Stimulated activated CD8-positive, alpha-beta memory T cell treated with anti-CD3 and anti-CD28 coated beads, Interleukin-4, amount 100 ng/mL, for 48 hours (primary cell): ENCODE measurements around the gene CLMN.

Experiments
- DNase-seq: peaks from one replicate; pipeline ENCODE4 v3.0.0-alpha.2; 2020

The CLMN gene

DNA sequence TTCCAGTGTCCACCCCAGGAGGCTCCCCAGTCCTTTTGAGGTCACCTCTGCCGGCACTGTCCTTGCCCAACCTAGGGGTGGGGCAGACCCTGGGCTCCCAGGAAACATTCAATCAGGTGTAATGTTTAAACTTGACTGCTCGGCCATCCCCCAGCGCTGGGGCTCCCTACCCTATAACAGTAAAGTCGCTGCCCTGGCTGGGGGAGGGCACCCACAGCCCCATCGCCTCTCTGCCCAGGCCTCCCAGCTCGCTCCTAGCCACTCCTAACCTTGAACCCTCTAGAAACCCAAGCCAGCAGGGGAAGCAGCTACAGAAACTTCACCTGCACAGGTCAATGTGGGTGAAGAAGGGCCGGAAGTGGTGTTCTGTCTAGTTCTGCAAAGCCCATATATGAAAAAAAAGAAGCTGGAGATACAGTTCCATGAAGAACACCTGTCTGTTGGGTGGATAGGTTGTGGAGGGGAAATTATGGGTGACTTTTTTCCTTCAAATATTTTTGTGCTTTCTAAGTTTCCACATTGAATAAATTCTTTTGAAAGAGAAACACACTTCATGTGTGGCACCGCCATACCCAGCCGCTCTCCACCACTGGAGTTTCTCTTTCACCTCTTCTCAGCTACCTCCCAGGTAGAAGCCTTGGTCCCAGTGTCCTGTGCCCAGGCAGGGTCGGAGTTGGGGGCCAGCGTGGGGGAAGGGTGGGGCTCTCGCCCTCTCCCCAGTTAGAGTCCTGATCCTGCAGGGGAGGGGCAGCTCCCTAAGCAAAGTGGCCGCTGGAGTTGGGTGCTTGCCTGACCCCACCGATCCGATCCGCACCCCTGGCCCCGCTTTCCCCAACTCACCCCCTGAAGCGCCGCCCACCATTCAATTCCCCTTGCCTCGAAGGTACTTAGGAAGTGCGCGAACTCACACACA lies 1.1 kb downstream of the CLMN start:
- no peak for DNase-seq

DNA sequence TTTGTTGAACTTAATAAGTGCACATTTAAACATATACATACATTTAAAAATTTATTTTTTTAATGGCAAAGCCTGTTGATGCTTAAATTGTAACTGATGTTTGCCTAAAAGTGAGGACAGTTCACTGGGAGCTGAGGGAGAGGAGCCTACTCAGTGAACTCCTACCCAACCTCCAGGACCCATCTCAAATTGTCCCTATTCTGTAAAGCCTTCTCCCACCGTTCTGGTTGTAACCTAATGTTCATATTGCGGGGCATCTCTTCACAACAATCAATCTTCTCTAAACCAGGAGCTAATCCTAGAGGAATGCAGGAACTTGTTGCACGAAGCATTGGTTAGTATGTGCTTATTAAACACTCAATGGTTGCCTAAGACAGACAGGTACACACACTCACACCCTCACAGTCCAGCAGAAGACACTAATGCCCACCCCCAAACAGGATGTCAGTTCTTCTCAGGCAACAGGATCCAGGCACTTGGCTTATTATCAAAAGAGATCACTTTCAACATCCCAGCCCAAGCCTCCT lies 1.8 kb downstream of the CLMN start:
- DNase-seq, result no peak

DNA sequence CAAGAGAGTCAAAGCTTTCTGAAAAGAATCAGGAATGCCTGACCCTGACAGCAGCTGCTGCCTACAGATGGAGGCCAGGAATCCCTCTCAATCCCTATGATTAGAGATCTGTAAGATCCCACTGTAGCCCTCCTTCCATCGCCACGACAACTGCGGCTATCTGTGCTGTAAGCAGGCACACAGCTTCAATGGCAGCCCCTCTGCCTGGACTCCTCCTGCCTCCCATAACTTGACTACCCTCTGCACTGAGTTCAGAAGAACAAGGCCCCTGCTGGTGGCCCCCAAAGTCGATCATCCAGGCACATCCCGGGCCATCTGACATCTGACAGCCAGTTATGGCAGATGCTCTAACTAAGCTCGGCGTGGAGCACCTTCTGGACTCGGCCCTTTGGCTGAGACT lies 2.9 kb downstream of the CLMN start:
- DNase-seq, result no peak

DNA sequence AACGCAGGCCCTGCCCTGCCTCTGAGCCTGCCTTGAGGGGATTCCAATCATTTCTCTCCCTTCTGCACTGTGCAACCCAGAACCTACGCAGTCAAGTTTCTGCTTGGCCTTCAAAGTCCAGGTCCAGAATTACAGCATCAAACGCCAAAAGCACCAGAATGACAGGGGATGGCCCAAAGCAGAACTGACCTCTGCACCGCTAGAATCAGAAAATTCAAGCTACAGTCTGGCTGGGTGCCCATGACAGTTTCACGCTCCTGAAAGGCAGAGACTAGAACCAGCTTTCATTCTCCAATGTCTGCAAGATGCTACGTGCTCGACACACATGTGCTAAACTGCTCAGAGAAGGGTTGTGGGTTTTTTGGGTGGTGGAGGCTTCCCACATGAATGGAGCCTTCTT lies 4.1 kb downstream of the CLMN start:
- DNase-seq, result no peak

DNA sequence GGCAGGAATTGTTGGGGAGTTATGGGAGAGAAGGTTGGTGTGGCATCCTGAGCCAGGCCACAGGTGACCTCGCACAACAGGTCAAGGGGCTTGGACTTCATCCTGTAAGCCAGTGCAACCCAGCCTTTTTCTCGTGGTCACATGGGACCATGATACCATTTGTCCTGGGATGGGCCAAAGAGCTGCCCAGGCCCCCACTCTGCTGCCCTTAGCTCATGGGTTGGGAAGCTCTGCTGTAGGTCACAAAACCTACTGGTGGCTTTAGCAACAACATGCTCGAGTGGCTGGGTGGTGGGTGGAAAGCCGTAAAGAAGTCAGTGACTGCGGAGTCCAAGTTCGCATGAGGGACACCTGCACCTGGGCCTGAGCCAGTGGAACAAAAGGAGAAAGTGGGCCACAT lies 4.6 kb downstream of the CLMN start:
- no peak for DNase-seq

DNA sequence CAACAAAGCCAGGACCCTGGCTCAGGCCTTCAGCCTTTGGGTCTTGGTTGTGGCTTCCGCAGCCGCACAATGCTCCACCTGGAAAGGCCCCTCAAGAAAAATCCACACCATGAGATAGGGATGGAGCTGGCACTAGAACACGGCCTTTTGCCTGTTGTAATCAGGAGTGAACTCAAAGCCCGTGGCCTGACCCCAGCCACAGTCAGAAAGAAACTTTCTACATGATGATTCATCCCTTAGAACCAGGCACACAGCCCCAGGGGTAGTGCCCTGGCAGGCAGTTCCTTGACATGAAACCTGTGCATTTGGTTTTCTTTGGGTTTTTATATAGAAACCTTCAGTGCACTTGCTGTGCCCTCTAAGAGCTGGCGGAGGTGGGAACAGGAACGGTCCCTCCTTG lies 5.1 kb downstream of the CLMN start:
- peak; percentile 65 for DNase-seq

DNA sequence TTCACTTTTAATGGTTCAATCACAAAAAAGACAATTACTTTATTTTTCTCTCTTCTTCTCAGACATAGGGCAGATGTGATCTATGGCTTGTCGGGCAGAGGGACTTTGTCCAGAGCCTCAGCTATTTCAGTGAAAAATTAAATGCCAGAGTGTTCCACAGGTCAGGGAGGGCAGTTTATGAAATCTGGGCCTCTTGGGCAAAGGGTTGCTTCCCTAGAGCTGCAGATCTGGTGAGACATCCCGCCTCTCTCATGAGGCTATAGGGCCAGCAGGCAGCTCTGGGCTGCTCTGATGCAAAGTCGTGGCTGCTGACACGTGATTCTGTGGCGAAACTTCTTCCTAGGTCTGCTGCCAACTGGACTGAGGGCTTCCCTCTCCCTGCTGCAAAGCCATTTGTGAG lies 6.0 kb downstream of the CLMN start:
- no peak for DNase-seq

DNA sequence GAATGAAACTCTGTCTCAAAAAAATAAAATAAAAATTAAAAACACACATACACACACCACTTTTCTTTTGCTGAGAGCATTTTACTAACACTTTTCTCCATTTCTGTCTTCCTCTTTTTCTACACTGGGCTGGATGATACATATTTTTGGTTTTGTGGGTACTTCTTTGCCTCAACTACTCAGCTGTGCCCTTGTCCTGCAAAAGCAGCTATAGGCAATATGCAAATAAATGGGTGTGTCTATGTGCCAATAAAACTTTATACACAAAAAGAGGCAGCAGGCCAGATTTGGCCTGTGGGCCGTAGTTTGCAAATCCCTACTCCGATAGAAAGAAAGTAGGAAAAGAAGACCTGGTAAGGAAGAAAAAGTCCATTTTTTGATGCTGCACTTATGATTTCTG lies 6.5 kb downstream of the CLMN start:
- no peak for DNase-seq

DNA sequence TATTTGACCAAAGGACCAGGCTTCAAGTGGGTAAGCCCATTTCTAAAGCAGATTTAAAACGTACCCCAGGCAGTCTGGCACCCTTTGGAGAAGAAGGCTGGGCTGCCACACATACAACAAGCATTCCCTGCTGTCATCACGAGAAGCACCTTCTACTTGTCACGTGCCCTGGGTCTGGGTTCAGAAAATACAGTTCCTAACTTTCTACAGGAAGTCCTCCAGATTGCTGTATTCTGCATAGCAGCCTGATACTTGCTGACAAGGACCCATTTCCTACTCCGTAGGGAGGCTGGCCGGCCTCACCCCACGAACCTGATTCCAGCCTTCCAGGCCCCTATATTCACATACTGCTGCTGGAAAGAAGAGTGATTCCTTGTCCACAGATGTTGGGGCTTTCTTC lies 7.4 kb downstream of the CLMN start:
- DNase-seq, result no peak

DNA sequence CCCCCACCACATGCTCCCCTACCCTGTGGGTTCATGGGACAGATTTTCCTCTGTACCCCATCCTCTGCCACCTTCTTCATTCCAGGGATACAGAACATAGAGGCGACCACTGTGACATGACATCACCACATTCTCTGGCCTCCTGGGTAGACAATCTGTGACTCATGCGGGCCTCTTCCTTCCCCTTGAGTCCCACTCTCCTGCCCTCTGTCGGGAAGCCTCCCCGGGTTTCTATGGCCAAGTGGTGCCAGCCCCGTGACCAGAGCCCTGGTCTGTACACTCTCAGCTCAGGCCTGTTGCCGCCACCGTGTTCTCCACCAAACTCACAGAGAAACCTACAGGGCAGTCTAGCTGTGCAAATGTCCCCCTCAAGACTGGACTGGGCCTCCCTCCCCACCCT lies 8.0 kb downstream of the CLMN start:
- no peak for DNase-seq

DNA sequence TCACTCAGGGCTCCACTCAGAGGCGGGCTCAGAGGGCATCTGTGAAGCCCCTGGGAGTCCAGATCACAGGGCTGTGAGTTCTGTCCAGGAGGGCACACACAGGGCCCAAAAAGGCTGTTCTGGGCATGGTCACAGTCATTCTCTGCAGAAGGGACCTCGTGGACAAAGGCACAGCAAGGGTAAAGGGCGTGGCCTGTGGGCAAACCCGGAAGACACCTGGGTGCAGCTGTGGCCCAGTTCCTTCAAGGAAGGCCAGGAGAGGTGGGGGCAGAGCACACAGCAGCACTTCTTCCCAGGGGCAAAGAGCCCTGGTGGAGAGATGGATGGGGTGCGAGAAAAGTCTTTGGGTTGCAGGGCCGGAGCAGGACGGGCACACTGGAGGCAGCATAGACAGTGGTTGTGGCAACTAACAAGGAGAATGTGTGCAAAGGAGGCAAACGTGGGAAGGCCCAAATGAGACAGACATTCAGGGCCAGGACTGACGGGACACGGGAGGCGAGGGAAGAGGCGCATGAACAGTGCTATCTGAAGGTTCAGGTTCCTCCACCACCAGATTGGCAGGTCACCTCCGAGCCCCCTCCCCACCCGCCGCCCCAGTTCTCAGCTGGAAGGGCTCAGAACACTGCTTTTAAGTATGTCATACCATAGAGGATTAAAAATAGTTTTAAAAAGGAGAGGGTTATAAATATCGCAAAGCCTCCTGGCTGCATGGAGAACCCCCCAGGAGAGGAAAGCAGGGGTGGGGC lies 8.9 kb downstream of the CLMN start:
- no peak for DNase-seq

DNA sequence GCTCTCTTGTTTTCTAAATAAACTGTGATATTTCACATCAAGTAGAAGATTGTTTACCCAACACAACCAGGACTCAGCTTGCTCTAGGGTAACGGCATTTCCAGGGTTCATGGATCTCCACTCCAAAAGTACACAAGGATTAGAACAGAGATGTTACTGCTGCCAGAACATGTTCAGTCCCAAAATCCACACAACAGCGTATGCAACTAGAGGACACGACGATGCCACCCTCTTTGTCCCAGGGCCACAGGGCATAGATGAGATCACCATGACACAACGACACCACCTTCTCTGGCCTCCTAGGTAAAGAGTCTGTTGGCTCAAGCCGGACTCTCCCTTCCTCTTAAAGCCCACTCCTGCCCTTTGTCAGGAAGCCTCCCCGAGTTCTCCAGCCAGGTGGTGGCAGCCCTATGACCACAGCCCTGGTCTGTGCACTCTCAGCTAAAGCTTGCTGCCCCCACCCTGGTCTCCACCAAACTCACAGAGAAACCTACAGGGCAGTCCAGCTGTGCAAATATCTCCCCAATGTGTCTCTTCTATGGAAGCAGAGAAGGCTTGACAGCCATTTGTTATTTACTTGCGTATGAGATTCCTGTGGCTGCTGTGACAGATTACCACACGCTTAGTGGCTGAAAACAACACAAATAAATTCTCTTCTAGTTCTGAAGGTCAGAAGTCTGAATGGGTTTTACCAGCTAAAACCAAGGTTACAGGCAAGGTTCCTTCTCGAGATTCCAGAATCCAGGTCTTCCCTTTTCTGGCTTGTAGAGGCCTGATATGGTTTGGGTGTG lies 10.3 kb downstream of the CLMN start:
- no peak for DNase-seq

DNA sequence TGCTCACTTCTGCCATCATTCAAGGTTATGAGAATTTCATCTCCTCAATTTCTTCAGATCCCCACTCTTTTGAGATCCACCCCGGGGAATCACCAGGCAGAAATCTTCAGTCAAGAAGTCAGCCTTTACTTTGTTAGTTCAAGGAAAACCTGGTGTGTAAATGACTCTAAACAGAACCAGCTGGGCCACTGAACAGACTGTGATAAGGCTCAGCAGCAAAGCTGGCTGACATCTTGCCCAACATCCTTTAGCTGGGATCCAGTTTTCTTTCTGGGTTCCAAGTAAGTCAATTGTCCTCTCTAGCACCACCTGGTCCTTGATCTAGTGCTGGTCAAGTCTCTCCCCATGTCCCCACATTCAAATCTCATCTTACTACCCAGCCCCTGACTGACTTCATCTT lies 11.6 kb downstream of the CLMN start:
- no peak for DNase-seq

DNA sequence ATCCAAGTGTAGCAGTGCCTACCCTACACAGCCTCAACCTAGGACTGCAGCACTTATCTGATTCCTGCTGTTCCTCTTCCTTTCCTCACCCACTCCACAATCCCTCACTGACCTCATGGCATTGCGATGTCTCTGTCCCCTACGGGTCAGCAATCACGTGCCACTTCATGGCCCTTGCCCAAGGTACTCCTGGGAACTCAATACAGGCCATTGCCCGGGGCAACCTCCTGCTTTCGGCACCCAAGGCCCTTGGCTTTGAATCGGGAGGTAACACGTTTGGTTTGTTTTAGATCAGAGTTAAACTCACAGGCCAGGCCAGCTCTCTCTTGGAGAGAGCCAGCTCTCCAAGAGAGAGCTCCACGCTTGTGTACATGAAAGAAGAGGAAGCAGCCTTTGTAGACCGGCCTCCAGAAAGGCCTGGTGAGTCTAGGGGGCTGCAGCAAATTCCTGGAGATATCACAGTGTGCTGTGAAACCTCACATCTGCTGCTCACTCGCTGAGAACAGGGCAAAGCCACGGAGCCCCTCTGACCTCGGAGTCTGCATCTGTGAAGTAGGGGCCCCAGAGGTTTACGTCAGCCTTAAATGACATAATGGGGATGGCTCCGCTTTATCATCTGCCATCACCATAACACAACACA lies 12.2 kb downstream of the CLMN start:
- no peak for DNase-seq

DNA sequence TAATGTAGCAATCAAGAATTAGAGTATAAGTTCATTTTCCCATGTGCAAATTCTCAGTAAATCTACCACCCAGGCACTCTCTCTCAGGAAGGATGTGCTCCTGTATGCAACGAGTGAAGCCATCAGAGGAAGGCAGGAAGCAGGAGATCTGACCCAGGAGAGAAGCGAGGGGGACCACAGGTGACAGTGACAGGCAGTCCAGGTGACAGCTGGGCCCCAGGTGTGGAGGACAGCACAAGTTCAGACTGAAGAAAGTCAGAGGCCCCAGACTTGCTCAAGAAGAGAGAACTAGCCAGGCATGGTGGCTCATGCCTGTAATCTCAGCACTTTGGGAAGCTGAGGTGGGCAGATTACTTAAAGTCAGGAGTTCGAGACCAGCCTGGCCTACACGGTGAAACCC lies 13.8 kb downstream of the CLMN start:
- no peak for DNase-seq

DNA sequence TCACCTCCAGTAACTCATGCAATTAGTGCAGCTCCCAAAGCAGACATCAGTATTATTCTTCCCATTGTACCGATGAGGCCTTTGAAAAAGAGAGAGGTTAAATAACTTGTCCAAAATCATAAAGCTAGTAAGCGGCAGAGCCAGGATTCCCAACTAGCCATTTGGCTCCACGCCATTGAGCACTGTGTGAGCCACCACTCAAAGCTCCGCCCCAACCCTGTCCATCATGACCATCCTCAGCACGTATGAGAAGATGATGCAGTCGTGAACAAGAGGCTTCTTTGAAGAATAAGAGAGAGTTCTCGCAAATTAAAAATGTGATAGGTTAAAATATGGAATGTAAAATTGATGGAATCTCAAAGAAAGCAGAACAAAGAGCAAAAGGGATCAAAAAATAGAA lies 14.6 kb downstream of the CLMN start:
- DNase-seq, result no peak

DNA sequence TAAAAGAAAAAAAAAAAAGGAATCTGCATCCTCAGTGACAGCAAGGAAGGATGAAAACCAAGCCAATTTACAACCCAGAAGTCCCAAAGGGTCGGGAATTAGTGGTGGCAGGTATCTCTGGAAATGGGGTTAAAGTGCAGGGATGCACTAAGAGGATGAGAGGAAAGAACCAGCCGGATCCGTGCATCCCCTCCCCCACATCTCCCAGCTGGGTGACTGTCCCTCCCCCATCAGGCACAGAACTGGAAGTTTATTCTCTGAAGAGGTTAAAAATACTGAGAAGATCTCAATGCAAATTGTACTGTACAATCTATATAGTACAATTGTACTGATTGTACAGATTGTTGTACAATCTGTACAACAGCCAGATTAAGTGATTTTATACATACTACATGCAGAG lies 15.4 kb downstream of the CLMN start:
- no peak for DNase-seq

DNA sequence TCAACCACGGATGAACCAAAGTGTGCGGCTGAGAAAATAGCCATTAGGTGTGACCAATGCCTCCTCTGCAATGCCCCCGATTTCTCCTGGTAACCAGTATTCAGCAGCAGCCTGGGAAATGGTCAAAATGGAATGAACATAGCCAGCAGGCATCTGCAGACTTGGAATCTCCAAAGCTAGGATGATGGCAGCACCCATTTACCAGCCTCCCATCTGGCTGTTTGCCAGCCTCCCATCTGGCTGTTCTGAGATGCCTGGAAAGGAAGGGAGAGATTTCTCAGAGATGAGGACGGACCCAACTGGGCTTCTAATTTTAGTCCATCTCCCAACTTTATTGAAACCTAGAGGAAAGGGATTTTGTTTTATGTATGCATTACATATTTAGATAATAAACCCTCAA lies 16.2 kb downstream of the CLMN start:
- no peak for DNase-seq

DNA sequence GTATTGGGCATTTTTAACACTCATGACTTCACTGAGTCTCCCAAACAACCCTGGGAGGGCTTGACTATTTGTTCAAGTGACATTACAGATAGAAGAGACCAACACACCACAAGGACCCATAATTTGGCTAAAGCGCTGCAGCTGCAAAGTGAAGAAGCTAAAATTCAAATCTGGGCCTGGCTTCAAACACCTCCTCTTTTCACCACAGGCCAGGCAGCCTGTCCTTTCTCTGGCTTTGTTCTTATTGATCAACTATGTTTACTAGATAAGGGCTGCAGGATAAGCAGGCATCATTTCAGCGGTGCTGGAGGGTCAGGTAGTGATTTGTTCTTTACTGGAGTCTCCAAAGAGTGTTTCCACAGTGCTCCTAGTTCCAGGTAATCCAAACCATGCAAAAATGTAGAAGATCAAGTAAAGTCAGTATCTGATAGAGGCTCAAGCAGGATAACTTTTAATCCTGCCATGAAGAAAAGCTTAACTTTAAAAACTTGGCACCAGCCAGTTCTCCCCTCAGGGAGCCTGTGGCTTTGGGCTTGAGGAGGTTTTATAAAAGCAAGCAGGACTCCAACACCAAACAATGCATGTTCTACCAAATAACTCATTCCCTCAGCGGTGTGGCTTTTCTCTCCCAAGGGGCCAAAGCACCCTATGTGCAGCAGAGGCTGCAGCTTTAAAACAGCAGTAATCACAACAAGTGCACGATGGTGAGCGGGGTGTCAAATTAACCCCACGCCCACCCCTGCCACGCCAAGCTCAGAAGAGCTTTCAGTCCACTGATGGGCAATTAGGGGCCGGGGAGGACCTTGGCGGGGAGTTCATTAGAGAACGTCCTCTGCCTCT lies 16.8 kb downstream of the CLMN start:
- no peak for DNase-seq

DNA sequence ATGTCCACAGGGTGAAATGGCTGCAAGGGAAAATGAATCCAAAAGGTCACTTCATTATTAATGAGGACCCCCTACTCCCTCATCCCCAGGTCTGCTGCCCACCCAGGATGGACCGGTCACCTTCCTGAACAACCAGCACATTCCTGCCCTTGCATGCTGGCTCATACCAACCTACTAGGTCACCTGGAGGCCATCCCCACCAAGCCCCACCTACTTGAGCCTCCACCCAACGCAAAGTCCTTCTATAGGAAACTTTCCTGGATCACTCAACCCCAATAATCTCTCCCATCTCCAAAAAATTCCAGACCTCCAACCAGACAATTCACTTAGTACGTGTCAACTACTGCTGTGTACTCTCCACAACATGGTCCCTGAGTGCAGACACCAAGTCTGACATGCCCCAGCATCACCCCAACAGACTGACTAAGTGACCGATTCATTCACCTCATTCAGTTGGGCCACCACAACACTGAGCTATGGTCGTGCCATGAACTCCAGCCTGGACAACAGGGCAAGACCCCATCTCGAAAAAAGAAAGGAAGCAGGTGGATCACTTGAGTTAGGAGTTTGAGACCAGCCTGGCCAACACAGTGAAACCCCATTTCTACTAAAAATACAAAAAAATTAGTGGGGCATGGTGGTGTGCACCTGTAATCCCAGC lies 18.1 kb downstream of the CLMN start:
- no peak for DNase-seq
